Measurements from ENCODE around the gene TGFB3. TPM values are rescaled to one million over a fixed set of nuclear protein-coding genes. Genes with fewer than 3 reads are reported as not detected.

The TGFB3 gene
- total RNA-seq (2014; rRNA removed; shearing (Covaris generic)) (0.75 and 1.1 TPM in 2 replicates), total RNA-seq (2022) (5.5 and 5.6 TPM in 2 replicates), Bru-seq, nascent RNA (percentile 32 among the genes with signal in this experiment), BruChase-seq, experiment 1, labeled RNA remaining after a 6-hour chase (percentile 37 among the genes with signal in this experiment), BruChase-seq, experiment 2, labeled RNA remaining after a 2-hour chase (percentile 34 among the genes with signal in this experiment)
- long read RNA-seq, partial matches to known transcripts, result 0 of 2 reads
- long read RNA-seq, other reads (novel, unspliced or antisense), result 2 of 2 reads

GRCh38 chr14:75981426-75982265 is at the start of gene TGFB3:
Gene TGFB3 (minus strand): TSS chr14:75981995. CDS start chr14:75980893, 1,102 bp downstream.
- intact Hi-C loops (cut with micrococcal nuclease; ENCODE audit: unreplicated experiment), result loop anchor here (1.0 kb wide), 2 partner anchors 75 to 272 kb away; no protein-coding TSS in a partner anchor
- peak; percentile 35 for DNase-seq (ENCODE audit: low spot score)
- H2AFZ ChIP-seq (ENCODE audit: low read length), result peak within 1 kb of the TSS; percentile 96
- H4K20me1 ChIP-seq (ENCODE audit: insufficient read depth, low read length), result no peaks in the 10 kb centered on the region
- peaks cover 50% of the 10 kb centered on the region for H3K4me1 ChIP-seq (ENCODE audit: insufficient read depth, low read length, poor library complexity, severe bottlenecking)
- no TSS peak for BruUV-seq (replicated peaks)
- no peaks in the 10 kb centered on the region for H3K9me3 ChIP-seq (ENCODE audit: low read length)
- peak within 1 kb of the TSS; percentile 98 for H3K4me2 ChIP-seq (ENCODE audit: low read length)
- no peaks in the 10 kb centered on the region for H3K9me2 ChIP-seq (ENCODE audit: insufficient read depth, low read length)
- POLR2A ChIA-PET, result interaction anchor here (0.5 to 1.2 kb wide), 5 partner anchors 75 to 1205 kb away, joined by 3 to 5 read pairs (median 3); no protein-coding TSS in a partner anchor
- H3K27ac ChIP-seq (ENCODE audit: low read depth, low read length, poor library complexity, severe bottlenecking), result no peak within 1 kb of the TSS
- H3K36me3 ChIP-seq (ENCODE audit: insufficient read depth, low read length), result no peaks in the 10 kb centered on the region
- CTCF ChIA-PET (ENCODE audit: unreplicated experiment), result interaction anchor here (1.2 kb wide), 1 partner anchor 75 kb away, joined by 3 read pairs; no protein-coding TSS in a partner anchor
- peak within 1 kb of the TSS; percentile 76 for H3K4me3 ChIP-seq (ENCODE audit: low read depth, low read length, poor library complexity, severe bottlenecking)
- TF ChIP-seq EZH2phosphoT487 (IDR thresholded peaks at IDR 0.05; ENCODE audit: borderline replicate concordance, low read depth, low read length) (no peak), CTCF (conservative IDR thresholded peaks at IDR 0.05; ENCODE audit: low read length) (no peak)
- H3K79me2 ChIP-seq (ENCODE audit: insufficient read depth, low read depth, low read length), result no peaks in the 10 kb centered on the region

DNA sequence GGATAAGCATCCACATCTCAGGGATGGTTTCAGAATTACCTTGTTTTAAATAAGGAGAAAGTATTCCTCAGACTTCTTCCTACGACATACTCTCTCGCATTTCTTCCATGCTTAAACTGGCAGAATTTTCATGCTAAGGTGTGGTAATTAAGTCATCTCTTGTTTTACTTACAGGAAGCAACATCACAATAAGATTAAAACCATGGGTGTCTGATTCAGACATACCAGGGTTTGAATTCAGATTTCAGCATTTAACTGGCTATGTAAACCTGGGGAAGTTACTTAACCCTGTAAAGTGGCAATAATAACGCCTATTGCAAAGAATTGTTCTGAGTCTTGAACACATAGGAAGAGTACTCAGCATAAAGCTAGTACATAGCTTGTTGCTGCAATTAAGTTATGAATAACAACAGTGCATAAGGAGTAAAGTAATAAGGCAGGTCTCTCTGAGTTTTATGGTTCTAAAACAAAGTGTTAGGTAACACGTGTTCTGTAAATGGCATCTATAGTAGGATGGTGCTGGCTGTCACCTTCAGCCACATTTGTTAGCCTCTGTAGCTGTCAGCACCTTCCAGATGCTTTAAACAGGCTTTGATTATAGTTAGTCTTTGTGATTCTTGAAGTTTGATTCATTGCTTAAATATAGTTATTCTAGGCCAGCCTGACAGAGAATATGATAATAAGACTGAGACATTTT is 42.6 kb upstream of the TGFB3 start:
- no peak for TF ChIP-seq EZH2phosphoT487 (IDR thresholded peaks at IDR 0.05; ENCODE audit: borderline replicate concordance, low read depth, low read length)
- no peak for TF ChIP-seq CTCF (conservative IDR thresholded peaks at IDR 0.05; ENCODE audit: low read length)
- CTCF ChIA-PET (ENCODE audit: unreplicated experiment), result no interaction called here
- Histone ChIP-seq H3K9me3 (ENCODE audit: low read length) (peaks cover 10% of the 10 kb centered on the region; the same call in 1 of the 2 replicates), H3K79me2 (ENCODE audit: insufficient read depth, low read depth, low read length) (no peaks in the 10 kb centered on the region), H3K9me2 (ENCODE audit: insufficient read depth, low read length) (no peaks in the 10 kb centered on the region), H4K20me1 (ENCODE audit: insufficient read depth, low read length) (no peaks in the 10 kb centered on the region), H2AFZ (ENCODE audit: low read length) (no peak overlapping the region), H3K27ac (ENCODE audit: low read depth, low read length, poor library complexity, severe bottlenecking) (no peak overlapping the region), H3K36me3 (ENCODE audit: insufficient read depth, low read length) (no peaks in the 10 kb centered on the region), H3K4me3 (ENCODE audit: low read depth, low read length, poor library complexity, severe bottlenecking) (no peak overlapping the region), H3K4me1 (ENCODE audit: insufficient read depth, low read length, poor library complexity, severe bottlenecking) (no peaks in the 10 kb centered on the region), H3K4me2 (ENCODE audit: low read length) (no peak overlapping the region)
- intact Hi-C loops (cut with micrococcal nuclease; ENCODE audit: unreplicated experiment), result no loop called here
- POLR2A ChIA-PET, result no interaction called here
- DNase-seq (ENCODE audit: low spot score), result no peak
- no TSS peak for BruUV-seq (replicated peaks)
